H1 (cell line): ENCODE results near the gene LMX1B. TPM values are rescaled to one million over a fixed set of nuclear protein-coding genes. Genes with fewer than 3 reads are reported as not detected.

Experiments
- CTCF ChIA-PET: fragments of 300-600 bp; sonication (Branson Sonifier 250); formaldehyde crosslinking; loops from one replicate; lab custom pipeline; 2021; ENCODE audit not compliant: partially characterized antibody; lab: Charles Lee
- POLR2A ChIA-PET: fragments of 300-600 bp; sonication (Branson Sonifier 250); formaldehyde crosslinking; loops from one replicate; lab custom pipeline; 2021; ENCODE audit warnings: inconsistent platforms; ENCODE audit not compliant: partially characterized antibody; lab: Charles Lee
- DNase-seq, 2 experiments: peaks; one replicate each; pipeline versions ENCODE4 v3.0.0 to v3.0.0-alpha.2; 2010 to 2022; ENCODE audit warnings: low spot score in 2 of 2, low read depth in 1 of 2, mixed read lengths in 1 of 2
- FAIRE-seq: peaks from 2 replicates; lab custom pipeline; 2011; peaks lifted over from hg19 to GRCh38; lab: Jason Lieb, UNC
- H2AFZ ChIP-seq: 2 replicates; pipeline ENCODE4 v1.8.1; 2012; ENCODE audit warnings: low read length, inconsistent platforms
- H2AK5ac ChIP-seq: 2 replicates; pipeline ENCODE4 v1.6.1; 2013; ENCODE audit warnings: low read depth, low read length
- H2BK120ac ChIP-seq: replicated peaks from 2 replicates; pipeline ENCODE3; 2013; ENCODE audit warnings: low read depth, low read length, inconsistent platforms
- H2BK12ac ChIP-seq: 2 replicates; pipeline ENCODE4 v1.6.1; 2013; ENCODE audit warnings: low read depth, low read length
- H2BK15ac ChIP-seq: 2 replicates; pipeline ENCODE4 v1.6.1; 2013; ENCODE audit warnings: low read length
- H2BK20ac ChIP-seq: 2 replicates; pipeline ENCODE4 v1.6.1; 2013; ENCODE audit warnings: low read length
- H2BK5ac ChIP-seq: 2 replicates; pipeline ENCODE4 v1.6.1; 2013; ENCODE audit warnings: low read depth, low read length
- H3K14ac ChIP-seq: 2 replicates; pipeline ENCODE4 v1.6.1; 2013; ENCODE audit warnings: inconsistent platforms; ENCODE audit not compliant: insufficient read length
- H3K18ac ChIP-seq: 2 replicates; pipeline ENCODE4 v1.6.1; 2013; ENCODE audit warnings: low read length; ENCODE audit errors: extremely low read depth
- H3K23ac ChIP-seq: 2 replicates; pipeline ENCODE4 v1.6.1; 2013; ENCODE audit warnings: inconsistent platforms; ENCODE audit not compliant: insufficient read length
- H3K23me2 ChIP-seq: 2 replicates; pipeline ENCODE4 v1.6.1; 2013; ENCODE audit warnings: low read depth, low read length
- H3K27ac ChIP-seq: 2 replicates; pipeline ENCODE4 v1.6.1; 2011; ENCODE audit warnings: low read depth, low read length, inconsistent platforms
- H3K27me3 ChIP-seq, 4 experiments: replicated peaks in 1 of 4; 1 replicate in 1 of 4; 2 replicates in 3 of 4; pipeline versions ENCODE4 v1.6.1 to v1.8.1; 2011 to 2013; ENCODE audit warnings: low read length in 3 of 4, mild to moderate bottlenecking in 3 of 4, inconsistent platforms in 2 of 4, mixed read lengths in 2 of 4, moderate library complexity in 1 of 4; ENCODE audit not compliant: control insufficient read depth in 3 of 4, insufficient read depth in 3 of 4; ENCODE audit errors: extremely low read depth in 1 of 4
- H3K36me3 ChIP-seq, 4 experiments: 2 replicates each; pipeline versions ENCODE4 v1.6.1 to v1.8.1; 2011 to 2013; ENCODE audit warnings: mild to moderate bottlenecking in 4 of 4, low read length in 3 of 4, moderate library complexity in 2 of 4, control low read depth in 1 of 4, inconsistent platforms in 1 of 4; ENCODE audit not compliant: insufficient read depth in 4 of 4, control insufficient read depth in 2 of 4
- H3K4ac ChIP-seq: replicated peaks from 2 replicates; pipeline ENCODE3; 2013; ENCODE audit warnings: low read length, low read depth, mixed read lengths, inconsistent platforms; ENCODE audit not compliant: insufficient read length
- H3K4me1 ChIP-seq, 4 experiments: replicated peaks in 1 of 4; 1 replicate in 1 of 4; 2 replicates in 3 of 4; pipeline versions ENCODE4 v1.6.1 to v1.8.1; 2011 to 2013; ENCODE audit warnings: low read length in 3 of 4, inconsistent platforms in 2 of 4, mixed read lengths in 1 of 4; ENCODE audit not compliant: insufficient read depth in 4 of 4, control insufficient read depth in 3 of 4
- H3K4me2 ChIP-seq, 2 experiments: 2 replicates each; pipeline versions ENCODE4 v1.6.1 to v1.8.1; 2011 to 2013; ENCODE audit warnings: low read depth in 2 of 2, low read length in 2 of 2, control low read depth in 1 of 2, inconsistent platforms in 1 of 2, mild to moderate bottlenecking in 1 of 2; ENCODE audit not compliant: insufficient read depth in 1 of 2
- H3K4me3 ChIP-seq, 4 experiments: fragments of 200-600, 300-600 bp in 1 of 4; sonication (generic), shearing (Covaris generic), sonication (Bioruptor Twin) in 1 of 4; 2 replicates each; pipeline versions ENCODE4 v1.5.1 to v1.8.1; 2011 to 2016; ENCODE audit warnings: low read length in 4 of 4, low read depth in 3 of 4, control low read depth in 2 of 4, inconsistent platforms in 2 of 4, mild to moderate bottlenecking in 2 of 4, mixed read lengths in 1 of 4, moderate library complexity in 1 of 4; ENCODE audit not compliant: insufficient read depth in 2 of 4; ENCODE audit errors: extremely low read depth in 1 of 4
- H3K56ac ChIP-seq: replicated peaks from 2 replicates; pipeline ENCODE3; 2013; ENCODE audit warnings: low read depth, mild to moderate bottlenecking, mixed read lengths, low read length, inconsistent platforms; ENCODE audit not compliant: insufficient read length
- H3K79me1 ChIP-seq: 2 replicates; pipeline ENCODE4 v1.6.1; 2013; ENCODE audit warnings: low read depth, low read length, control low read depth
- H3K79me2 ChIP-seq, 2 experiments: 2 replicates each; pipeline versions ENCODE4 v1.6.1 to v1.8.1; 2012 to 2013; ENCODE audit warnings: low read length in 2 of 2, mild to moderate bottlenecking in 2 of 2, inconsistent platforms in 1 of 2; ENCODE audit not compliant: insufficient read depth in 2 of 2, control insufficient read depth in 1 of 2
- H3K9ac ChIP-seq, 4 experiments: replicated peaks in 1 of 4; 1 replicate in 1 of 4; 2 replicates in 3 of 4; pipeline versions ENCODE4 v1.6.1 to v1.8.1; 2011 to 2013; ENCODE audit warnings: low read depth in 3 of 4, low read length in 3 of 4, control low read depth in 2 of 4, mild to moderate bottlenecking in 2 of 4, moderate library complexity in 2 of 4, inconsistent platforms in 1 of 4; ENCODE audit errors: extremely low read depth in 1 of 4
- H3K9me3 ChIP-seq, 2 experiments: 2 replicates each; pipeline versions ENCODE4 v1.6.1 to v1.8.1; 2012 to 2013; ENCODE audit warnings: mild to moderate bottlenecking in 2 of 2, moderate library complexity in 2 of 2, control low read depth in 1 of 2, inconsistent platforms in 1 of 2, low read depth in 1 of 2, low read length in 1 of 2, mixed read lengths in 1 of 2; ENCODE audit not compliant: insufficient read depth in 2 of 2
- H4K20me1 ChIP-seq, 2 experiments: replicated peaks in 1 of 2; 2 replicates each; pipeline versions ENCODE3 to v1.8.1; 2011 to 2013; ENCODE audit warnings: inconsistent platforms in 2 of 2, low read length in 2 of 2, mild to moderate bottlenecking in 1 of 2; ENCODE audit not compliant: insufficient read depth in 2 of 2, control insufficient read depth in 1 of 2
- H4K5ac ChIP-seq: 2 replicates; pipeline ENCODE4 v1.6.1; 2013; ENCODE audit warnings: low read length, low read depth, mixed read lengths, inconsistent platforms; ENCODE audit not compliant: insufficient read length
- H4K8ac ChIP-seq: 2 replicates; pipeline ENCODE4 v1.8.0; 2013; ENCODE audit warnings: mild to moderate bottlenecking, moderate library complexity, low read length, inconsistent platforms; ENCODE audit not compliant: insufficient read depth; ENCODE audit errors: extremely low read depth
- H4K91ac ChIP-seq: replicated peaks from 2 replicates; pipeline ENCODE3; 2013; ENCODE audit warnings: low read length, mixed read lengths, inconsistent platforms; ENCODE audit not compliant: insufficient read length
- WGBS, 2 experiments: shearing (Covaris generic) in 1 of 2; methylation state at CpG; one replicate each; pipeline versions ENCODE4 v1.1.6 to v1.1.7; 2013 to 2015; ENCODE audit warnings: low lambda C conversion rate in 2 of 2, mixed read lengths in 2 of 2, inconsistent platforms in 1 of 2, low coverage in 1 of 2, missing lambda C conversion rate in 1 of 2; ENCODE audit not compliant: insufficient replicate concordance in 2 of 2, insufficient coverage in 1 of 2, insufficient read length in 1 of 2; ENCODE audit errors: extremely low coverage in 1 of 2, missing lambda C conversion rate in 1 of 2; 5-methylcytosine and 5-hydroxymethylcytosine counted together
- polyA plus RNA-seq, 7 experiments: library from polyadenylated mRNA; depleted of rRNA in 3 of 7; stranded (reverse) in 5 of 7; unstranded in 2 of 7; fragments of >200 nt in 5 of 7; fragments of 200-250 nt in 2 of 7; gene quantifications; 1 replicate in 5 of 7; 2 replicates in 1 of 7; 4 replicates in 1 of 7; pipeline versions ENCODE4 v1.2.1 to v1.2.3, GENCODE V29; 2011 to 2013; ENCODE audit warnings: missing spikeins in 2 of 7, mixed read lengths in 2 of 7
- total RNA-seq: library from RNA; stranded (reverse); fragmentation: NEBNext Ultra II Directional; extraction: Animal tissue kit (Norgen Biotek cat#: 25700); gene quantifications from 2 replicates; pipeline ENCODE4 v1.2.1, GENCODE V29; 2021
- TF ChIP-seq, protein P1 (sequence below): IDR thresholded peaks from 2 replicates; pipeline ENCODE4 v1.6.1; 2012; ENCODE audit warnings: inconsistent platforms

Gene LMX1B
- total and polyA plus RNA-seq, 2 of the 8 experiments (the other 6 are each of a cell fraction or from before 2014, with no cell fraction given), result 0.09 to 0.37 TPM

DNA sequence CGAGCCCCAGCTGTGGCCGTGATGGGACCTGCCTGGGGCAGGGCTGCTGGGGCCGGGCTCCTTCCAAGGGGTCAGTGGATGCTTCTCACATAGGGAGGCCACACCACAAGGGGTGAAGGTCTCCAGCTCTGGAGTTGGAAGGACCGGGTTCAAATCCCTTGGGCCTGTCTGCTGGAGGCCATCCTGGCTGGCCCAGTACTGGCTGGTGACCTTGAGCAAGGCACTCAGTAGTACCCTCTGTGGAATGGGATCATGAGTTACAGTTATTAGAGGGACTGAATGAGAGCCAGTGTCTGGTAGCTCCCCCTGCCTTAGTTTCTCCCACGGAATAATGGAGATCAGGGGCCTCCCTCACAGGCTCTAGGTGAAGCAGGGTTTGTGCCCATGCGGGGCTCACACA is 58.3 kb downstream of the LMX1B start:
- Histone ChIP-seq H3K23me2 (0 out of 2 replicates have a peak, but pooled peaks cover 5% of the 10 kb centered on the region), H4K5ac (no peak overlapping the region), H3K36me3 (no peaks in the 10 kb centered on the region), H2BK5ac (peak overlapping the region; percentile 49; the same call in 1 of the 2 replicates), H3K79me1 (no peaks in the 10 kb centered on the region), H2BK15ac (0 out of 2 replicates have a peak overlapping the region, but pooled peaks have one; percentile 33), H3K27me3 (peaks cover 0 to 19% (median 13%) of the 10 kb centered on the region in 4 experiments; a peak in 6 of 7 replicates), H3K27ac (no peak overlapping the region), H3K9me3 (no peaks in the 10 kb centered on the region), H3K23ac (no peak overlapping the region), H3K79me2 (no peaks in the 10 kb centered on the region), H2BK120ac (peak overlapping the region; percentile 28), H3K56ac (no peak overlapping the region), H3K4me3 (no peak overlapping the region), H3K4ac (no peak overlapping the region), H2BK12ac (peak overlapping the region; percentile 97; the same call in 1 of the 2 replicates), H4K8ac (no peak overlapping the region), H3K4me2 (no peak overlapping the region), H4K20me1 (no peaks in the 10 kb centered on the region), H2AFZ (no peak overlapping the region), H3K9ac (no peak overlapping the region), H2AK5ac (peak overlapping the region; percentile 60; the same call in 1 of the 2 replicates), H3K14ac (no peak overlapping the region), H3K18ac (0 out of 2 replicates have a peak overlapping the region, but pooled peaks have one; percentile 79), H2BK20ac (peak overlapping the region; percentile 97), H3K4me1 (peaks cover 9 to 58% (median 47%) of the 10 kb centered on the region in 4 experiments), H4K91ac (peak overlapping the region; percentile 6)
- ChIA-PET CTCF (interaction anchor here (0.8 to 23.0 kb wide), 6 partner anchors 9 to 74 kb away, joined by 3 to 323 read pairs (median 32); no protein-coding TSS in a partner anchor), POLR2A (interaction anchor here (0.9 to 2.2 kb wide), 3 partner anchors 31 to 55 kb away, joined by 3 to 5 read pairs (median 3); no protein-coding TSS in a partner anchor)
- WGBS, 2 experiments, result 82% methylated on average over 6 of the region's 6 CpGs; no CpG with 5 or more reads in 1 of the 2 experiments
- FAIRE-seq, result no peak
- no peak for DNase-seq
- TF ChIP-seq, protein P1, sequence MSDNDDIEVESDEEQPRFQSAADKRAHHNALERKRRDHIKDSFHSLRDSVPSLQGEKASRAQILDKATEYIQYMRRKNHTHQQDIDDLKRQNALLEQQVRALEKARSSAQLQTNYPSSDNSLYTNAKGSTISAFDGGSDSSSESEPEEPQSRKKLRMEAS, result no peak
